H1 (cell line): ENCODE data around the gene EIF1AX. TPM values are rescaled to one million over a fixed set of nuclear protein-coding genes. Genes with fewer than 3 reads are reported as not detected.

Experiments used
- ATF2 ChIP-seq: IDR thresholded peaks from 2 replicates; pipeline ENCODE4 v1.6.1; 2012; ENCODE audit warnings: low read length, inconsistent platforms
- CBX5 ChIP-seq: fragments of 300-800, 300-1000 bp; sonication (generic); IDR thresholded peaks from 2 replicates; pipeline ENCODE4 v1.7.1; 2016; ENCODE audit warnings: antibody characterized with exemption, low read length, low read depth
- HDAC2 ChIP-seq, 2 experiments: fragments of 300-600 bp in 1 of 2; sonication (generic) in 1 of 2; IDR thresholded peaks; 2 replicates each; pipeline ENCODE4 v1.6.1; 2011 to 2012; ENCODE audit warnings: low read depth in 2 of 2, low read length in 2 of 2, mild to moderate bottlenecking in 2 of 2, moderate library complexity in 2 of 2, borderline replicate concordance in 1 of 2, inconsistent platforms in 1 of 2
- polyA plus RNA-seq, 7 experiments: library from polyadenylated mRNA; depleted of rRNA in 3 of 7; stranded (reverse) in 5 of 7; unstranded in 2 of 7; fragments of >200 nt in 5 of 7; fragments of 200-250 nt in 2 of 7; gene quantifications; 1 replicate in 5 of 7; 2 replicates in 1 of 7; 4 replicates in 1 of 7; pipeline versions ENCODE4 v1.2.1 to v1.2.3, GENCODE V29; 2011 to 2013; ENCODE audit warnings: missing spikeins in 2 of 7, mixed read lengths in 2 of 7
- total RNA-seq: library from RNA; stranded (reverse); fragmentation: NEBNext Ultra II Directional; extraction: Animal tissue kit (Norgen Biotek cat#: 25700); gene quantifications from 2 replicates; pipeline ENCODE4 v1.2.1, GENCODE V29; 2021
- TF ChIP-seq, protein P1 (sequence below): fragments of 300-600 bp; sonication (generic); IDR thresholded peaks from 2 replicates; pipeline ENCODE4 v1.7.1; 2012; ENCODE audit warnings: low read length, moderate library complexity, mild to moderate bottlenecking, inconsistent platforms; ENCODE audit not compliant: insufficient replicate concordance

Gene EIF1AX
- total and polyA plus RNA-seq, 2 of the 8 experiments (the other 6 are each of a cell fraction or from before 2014, with no cell fraction given) = 34.0 to 175 TPM

DNA sequence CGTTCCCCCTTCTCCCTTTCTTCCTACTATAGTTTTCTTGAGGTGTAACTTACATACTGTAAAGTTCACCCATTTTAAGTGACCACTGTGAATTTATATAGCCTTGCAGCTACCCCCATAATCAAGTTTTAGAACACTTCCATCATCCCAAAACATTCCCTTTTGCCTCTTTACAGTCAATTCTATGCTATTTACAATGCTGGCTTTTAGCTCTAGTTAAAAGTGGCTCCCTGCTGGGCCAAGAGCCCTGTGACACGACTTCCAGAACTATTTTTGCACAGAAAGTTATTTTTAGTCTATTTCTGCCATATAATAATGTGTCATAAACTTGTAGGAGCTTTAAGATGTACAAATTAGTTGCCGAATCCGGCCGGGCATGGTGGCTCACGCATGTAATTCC, 51.8 kb downstream of the EIF1AX start (continued):
- TF ChIP-seq ATF2 (no peak), HDAC2 (IDR thresholded peaks at IDR 0.05; ENCODE audit: borderline replicate concordance in 1 of 2, low read depth in 2 of 2, low read length in 2 of 2) (no peak), CBX5 (no peak)
- TF ChIP-seq, protein P1, sequence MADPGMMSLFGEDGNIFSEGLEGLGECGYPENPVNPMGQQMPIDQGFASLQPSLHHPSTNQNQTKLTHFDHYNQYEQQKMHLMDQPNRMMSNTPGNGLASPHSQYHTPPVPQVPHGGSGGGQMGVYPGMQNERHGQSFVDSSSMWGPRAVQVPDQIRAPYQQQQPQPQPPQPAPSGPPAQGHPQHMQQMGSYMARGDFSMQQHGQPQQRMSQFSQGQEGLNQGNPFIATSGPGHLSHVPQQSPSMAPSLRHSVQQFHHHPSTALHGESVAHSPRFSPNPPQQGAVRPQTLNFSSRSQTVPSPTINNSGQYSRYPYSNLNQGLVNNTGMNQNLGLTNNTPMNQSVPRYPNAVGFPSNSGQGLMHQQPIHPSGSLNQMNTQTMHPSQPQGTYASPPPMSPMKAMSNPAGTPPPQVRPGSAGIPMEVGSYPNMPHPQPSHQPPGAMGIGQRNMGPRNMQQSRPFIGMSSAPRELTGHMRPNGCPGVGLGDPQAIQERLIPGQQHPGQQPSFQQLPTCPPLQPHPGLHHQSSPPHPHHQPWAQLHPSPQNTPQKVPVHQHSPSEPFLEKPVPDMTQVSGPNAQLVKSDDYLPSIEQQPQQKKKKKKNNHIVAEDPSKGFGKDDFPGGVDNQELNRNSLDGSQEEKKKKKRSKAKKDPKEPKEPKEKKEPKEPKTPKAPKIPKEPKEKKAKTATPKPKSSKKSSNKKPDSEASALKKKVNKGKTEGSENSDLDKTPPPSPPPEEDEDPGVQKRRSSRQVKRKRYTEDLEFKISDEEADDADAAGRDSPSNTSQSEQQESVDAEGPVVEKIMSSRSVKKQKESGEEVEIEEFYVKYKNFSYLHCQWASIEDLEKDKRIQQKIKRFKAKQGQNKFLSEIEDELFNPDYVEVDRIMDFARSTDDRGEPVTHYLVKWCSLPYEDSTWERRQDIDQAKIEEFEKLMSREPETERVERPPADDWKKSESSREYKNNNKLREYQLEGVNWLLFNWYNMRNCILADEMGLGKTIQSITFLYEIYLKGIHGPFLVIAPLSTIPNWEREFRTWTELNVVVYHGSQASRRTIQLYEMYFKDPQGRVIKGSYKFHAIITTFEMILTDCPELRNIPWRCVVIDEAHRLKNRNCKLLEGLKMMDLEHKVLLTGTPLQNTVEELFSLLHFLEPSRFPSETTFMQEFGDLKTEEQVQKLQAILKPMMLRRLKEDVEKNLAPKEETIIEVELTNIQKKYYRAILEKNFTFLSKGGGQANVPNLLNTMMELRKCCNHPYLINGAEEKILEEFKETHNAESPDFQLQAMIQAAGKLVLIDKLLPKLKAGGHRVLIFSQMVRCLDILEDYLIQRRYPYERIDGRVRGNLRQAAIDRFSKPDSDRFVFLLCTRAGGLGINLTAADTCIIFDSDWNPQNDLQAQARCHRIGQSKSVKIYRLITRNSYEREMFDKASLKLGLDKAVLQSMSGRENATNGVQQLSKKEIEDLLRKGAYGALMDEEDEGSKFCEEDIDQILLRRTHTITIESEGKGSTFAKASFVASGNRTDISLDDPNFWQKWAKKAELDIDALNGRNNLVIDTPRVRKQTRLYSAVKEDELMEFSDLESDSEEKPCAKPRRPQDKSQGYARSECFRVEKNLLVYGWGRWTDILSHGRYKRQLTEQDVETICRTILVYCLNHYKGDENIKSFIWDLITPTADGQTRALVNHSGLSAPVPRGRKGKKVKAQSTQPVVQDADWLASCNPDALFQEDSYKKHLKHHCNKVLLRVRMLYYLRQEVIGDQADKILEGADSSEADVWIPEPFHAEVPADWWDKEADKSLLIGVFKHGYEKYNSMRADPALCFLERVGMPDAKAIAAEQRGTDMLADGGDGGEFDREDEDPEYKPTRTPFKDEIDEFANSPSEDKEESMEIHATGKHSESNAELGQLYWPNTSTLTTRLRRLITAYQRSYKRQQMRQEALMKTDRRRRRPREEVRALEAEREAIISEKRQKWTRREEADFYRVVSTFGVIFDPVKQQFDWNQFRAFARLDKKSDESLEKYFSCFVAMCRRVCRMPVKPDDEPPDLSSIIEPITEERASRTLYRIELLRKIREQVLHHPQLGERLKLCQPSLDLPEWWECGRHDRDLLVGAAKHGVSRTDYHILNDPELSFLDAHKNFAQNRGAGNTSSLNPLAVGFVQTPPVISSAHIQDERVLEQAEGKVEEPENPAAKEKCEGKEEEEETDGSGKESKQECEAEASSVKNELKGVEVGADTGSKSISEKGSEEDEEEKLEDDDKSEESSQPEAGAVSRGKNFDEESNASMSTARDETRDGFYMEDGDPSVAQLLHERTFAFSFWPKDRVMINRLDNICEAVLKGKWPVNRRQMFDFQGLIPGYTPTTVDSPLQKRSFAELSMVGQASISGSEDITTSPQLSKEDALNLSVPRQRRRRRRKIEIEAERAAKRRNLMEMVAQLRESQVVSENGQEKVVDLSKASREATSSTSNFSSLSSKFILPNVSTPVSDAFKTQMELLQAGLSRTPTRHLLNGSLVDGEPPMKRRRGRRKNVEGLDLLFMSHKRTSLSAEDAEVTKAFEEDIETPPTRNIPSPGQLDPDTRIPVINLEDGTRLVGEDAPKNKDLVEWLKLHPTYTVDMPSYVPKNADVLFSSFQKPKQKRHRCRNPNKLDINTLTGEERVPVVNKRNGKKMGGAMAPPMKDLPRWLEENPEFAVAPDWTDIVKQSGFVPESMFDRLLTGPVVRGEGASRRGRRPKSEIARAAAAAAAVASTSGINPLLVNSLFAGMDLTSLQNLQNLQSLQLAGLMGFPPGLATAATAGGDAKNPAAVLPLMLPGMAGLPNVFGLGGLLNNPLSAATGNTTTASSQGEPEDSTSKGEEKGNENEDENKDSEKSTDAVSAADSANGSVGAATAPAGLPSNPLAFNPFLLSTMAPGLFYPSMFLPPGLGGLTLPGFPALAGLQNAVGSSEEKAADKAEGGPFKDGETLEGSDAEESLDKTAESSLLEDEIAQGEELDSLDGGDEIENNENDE = no peak
